ENCODE data around the gene DAB1. TPM values are rescaled to one million over a fixed set of nuclear protein-coding genes. Genes with fewer than 3 reads are reported as not detected.

DAB1 gene
- total and polyA plus RNA-seq, 10 of the 15 experiments (the other 5 are each of a cell fraction or from before 2014, with no cell fraction given), result 0.02 to 0.10 (median 0.03) TPM; not detected in 5

- TF ChIP-seq POLR2A (IDR thresholded peaks at IDR 0.05; ENCODE audit: low read depth, low read length) (no peak), CHD2 (IDR thresholded peaks at IDR 0.05; ENCODE audit: borderline replicate concordance, low read depth, low read length) (no peak), EZH2 (IDR thresholded peaks at IDR 0.05; ENCODE audit: borderline replicate concordance, control insufficient read depth, low read depth, low read length) (no peak)
These were observed 165.1 kb downstream of the DAB1 start (continued) for GRCh38 chr1:57258557-57259325.

- no peaks in the 10 kb centered on the region for H3K36me3 ChIP-seq (ENCODE audit: control insufficient read depth in 2 of 2, insufficient read depth in 2 of 2, low read length in 1 of 2)
- no peak overlapping the region for H3K4me2 ChIP-seq (ENCODE audit: control insufficient read depth, insufficient read depth)
- no peak overlapping the region for H3K9ac ChIP-seq (ENCODE audit: control insufficient read depth, insufficient read depth, low read length)
- ChIA-PET CTCF (no interaction called here), RAD21 (ENCODE audit: unreplicated experiment) (no interaction called here), SMC1A (ENCODE audit: uncharacterized antibody, unreplicated experiment) (no interaction called here), POLR2A (no interaction called here)
- TF ChIP-seq FOXM1 (IDR thresholded peaks at IDR 0.05; ENCODE audit: low read depth, low read length), result no peak
- TF ChIP-seq MLLT1 (IDR thresholded peaks at IDR 0.05), result no peak
- no peak for TF ChIP-seq JUNB (IDR thresholded peaks at IDR 0.05)
- no peak for TF ChIP-seq ZNF622 (IDR thresholded peaks at IDR 0.05)
- no peak for TF ChIP-seq MEF2B (IDR thresholded peaks at IDR 0.05; ENCODE audit: partially characterized antibody, poor library complexity, severe bottlenecking)
- TF ChIP-seq CHD4 (IDR thresholded peaks at IDR 0.05), result no peak
- no peak for TF ChIP-seq MEF2A (IDR thresholded peaks at IDR 0.05; ENCODE audit: insufficient read depth, low read depth, low read length)
- no peak for TF ChIP-seq RUNX3 (IDR thresholded peaks at IDR 0.05; ENCODE audit: low read length)
- no peak for TF ChIP-seq NFIC (IDR thresholded peaks at IDR 0.05; ENCODE audit: low read depth, low read length)
- no peak for TF ChIP-seq DPF2 (IDR thresholded peaks at IDR 0.05)
- TF ChIP-seq HCFC1 (IDR thresholded peaks at IDR 0.05; ENCODE audit: low read length), result no peak
- TF ChIP-seq NFYB (IDR thresholded peaks at IDR 0.05; ENCODE audit: insufficient read depth, low read depth, low read length), result no peak
- no peak for TF ChIP-seq RELA (IDR thresholded peaks at IDR 0.05; ENCODE audit: borderline replicate concordance, partially characterized antibody)
- no peak for TF ChIP-seq PBX3 (IDR thresholded peaks at IDR 0.05; ENCODE audit: insufficient replicate concordance, low read depth, low read length)
- TF ChIP-seq ESRRA (IDR thresholded peaks at IDR 0.05; ENCODE audit: low read length), result no peak
- no peak for TF ChIP-seq SIX5 (IDR thresholded peaks at IDR 0.05; ENCODE audit: low read depth, low read length, severe bottlenecking)
- TF ChIP-seq TCF12 (IDR thresholded peaks at IDR 0.05; ENCODE audit: low read depth, low read length), result no peak
- WGBS (ENCODE audit: insufficient coverage, insufficient replicate concordance, low lambda C conversion rate, missing lambda C conversion rate), result 31% methylated on average over 5 of the region's 5 CpGs
- H3K79me2 ChIP-seq (ENCODE audit: control insufficient read depth, insufficient read depth, low read length), result no peaks in the 10 kb centered on the region
- DNase-seq (ENCODE audit: low read depth, low spot score), result no peak
- intact Hi-C loops (cut with micrococcal nuclease; ENCODE audit: unreplicated experiment), result no loop called here
- no peak overlapping the region for H3K4me3 ChIP-seq
- H3K27ac ChIP-seq (ENCODE audit: control insufficient read depth, insufficient read depth), result no peak overlapping the region
- in situ Hi-C loops (cut with MboI), result no loop called here
- no peak for FAIRE-seq
- no peaks in the 10 kb centered on the region for H3K4me1 ChIP-seq (ENCODE audit: control insufficient read depth, insufficient read depth, low read length)
- H3K27me3 ChIP-seq (replicated peaks in 1 of 2; ENCODE audit: control insufficient read depth in 2 of 2, insufficient read depth in 2 of 2, low read length in 1 of 2), result no peaks in the 10 kb centered on the region; a peak in 1 of 4 replicates
- H4K20me1 ChIP-seq (ENCODE audit: control insufficient read depth, insufficient read depth), result no peaks in the 10 kb centered on the region
- H2AFZ ChIP-seq (ENCODE audit: control insufficient read depth, low read depth, low read length), result no peak overlapping the region
- BruUV-seq (replicated peaks), result no TSS peak
- ATAC-seq, result no peak
- H3K9me3 ChIP-seq (replicated peaks; ENCODE audit: control insufficient read depth, insufficient read depth, low read length), result no peaks in the 10 kb centered on the region
These were observed 167.9 kb downstream of the DAB1 start for GRCh38 chr1:57255945-57256344.
